ENCODE data around the gene TSTD1.

DNA sequence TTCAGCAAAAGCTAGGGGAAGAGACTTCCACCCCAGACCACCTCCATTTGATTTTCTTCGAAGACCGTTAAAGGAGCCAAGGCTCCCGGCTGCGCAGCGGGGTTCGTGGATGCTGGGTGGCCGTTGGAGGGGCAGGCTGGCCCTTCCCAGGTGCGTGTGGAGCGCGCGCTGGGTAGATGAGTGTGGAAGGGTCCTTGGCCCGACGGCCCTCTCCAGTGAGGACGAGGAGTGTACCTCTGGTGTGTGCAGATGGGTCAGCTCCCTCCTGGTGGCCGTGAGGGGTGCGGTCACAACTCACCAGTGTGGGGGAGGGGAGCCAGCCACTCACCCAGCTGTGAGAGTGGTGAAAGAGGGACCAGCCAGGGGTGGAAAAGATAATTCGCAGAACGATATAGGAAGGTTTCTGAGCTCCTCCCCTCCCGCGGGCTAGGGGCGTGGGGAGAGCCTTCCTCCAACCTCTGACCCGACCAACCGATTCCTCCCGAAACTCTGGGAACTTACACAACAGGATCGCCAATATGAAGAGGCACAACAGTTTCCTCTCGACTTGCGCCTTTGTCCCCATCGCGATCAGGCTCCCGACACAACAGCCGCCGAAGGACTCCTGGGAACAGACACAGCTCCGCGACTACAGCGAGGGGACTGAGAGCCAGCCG lies 18.1 kb downstream of the TSTD1 start, which contains the start of gene F11R:
- TF ChIP-seq, protein P1, sequence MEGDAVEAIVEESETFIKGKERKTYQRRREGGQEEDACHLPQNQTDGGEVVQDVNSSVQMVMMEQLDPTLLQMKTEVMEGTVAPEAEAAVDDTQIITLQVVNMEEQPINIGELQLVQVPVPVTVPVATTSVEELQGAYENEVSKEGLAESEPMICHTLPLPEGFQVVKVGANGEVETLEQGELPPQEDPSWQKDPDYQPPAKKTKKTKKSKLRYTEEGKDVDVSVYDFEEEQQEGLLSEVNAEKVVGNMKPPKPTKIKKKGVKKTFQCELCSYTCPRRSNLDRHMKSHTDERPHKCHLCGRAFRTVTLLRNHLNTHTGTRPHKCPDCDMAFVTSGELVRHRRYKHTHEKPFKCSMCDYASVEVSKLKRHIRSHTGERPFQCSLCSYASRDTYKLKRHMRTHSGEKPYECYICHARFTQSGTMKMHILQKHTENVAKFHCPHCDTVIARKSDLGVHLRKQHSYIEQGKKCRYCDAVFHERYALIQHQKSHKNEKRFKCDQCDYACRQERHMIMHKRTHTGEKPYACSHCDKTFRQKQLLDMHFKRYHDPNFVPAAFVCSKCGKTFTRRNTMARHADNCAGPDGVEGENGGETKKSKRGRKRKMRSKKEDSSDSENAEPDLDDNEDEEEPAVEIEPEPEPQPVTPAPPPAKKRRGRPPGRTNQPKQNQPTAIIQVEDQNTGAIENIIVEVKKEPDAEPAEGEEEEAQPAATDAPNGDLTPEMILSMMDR (IDR thresholded peaks at IDR 0.05; ENCODE audit: low read length): peak; percentile 41
- TF ChIP-seq EZH2phosphoT487 (IDR thresholded peaks at IDR 0.05; ENCODE audit: low read length): no peak

Data from MM.1S (cell line).